GM19328 (cell line): ENCODE data around the gene APOLD1.
"Not testable (repeated sequence)": the region's sequence is repeated elsewhere in the genome, so short reads cannot be mapped to it uniquely, and the experiment has no call there.

Experiments used
- ATAC-seq: cut with Tn5 transposase; IDR thresholded peaks from one replicate; pipeline ENCODE4 v1.9.1; 2021; ENCODE audit warnings: mild to moderate bottlenecking, moderate library complexity; ENCODE audit not compliant: unreplicated experiment

Gene APOLD1

GRCh38 chr12:12784911-12785814 lies at the start of gene APOLD1:
Gene APOLD1, plus strand, starts transcription at chr12:12785659. Its CDS starts 33 bp downstream, at chr12:12785692.
- ATAC-seq: no peak

- peak; percentile 69 for ATAC-seq
Measured at GRCh38 chr12:12736759-12737676, 48.4 kb upstream of the APOLD1 start.

- ATAC-seq: not testable (repeated sequence)
Measured at GRCh38 chr12:12738152-12738551, 47.3 kb upstream of the APOLD1 start.

- no peak for ATAC-seq
Measured at GRCh38 chr12:12741660-12742059, 43.8 kb upstream of the APOLD1 start.

GRCh38 chr12:12744546-12745305 lies 40.7 kb upstream of the APOLD1 start:
- ATAC-seq: no peak

GRCh38 chr12:12745576-12746211 lies 39.8 kb upstream of the APOLD1 start:
- no peak for ATAC-seq

- ATAC-seq: no peak
Measured at GRCh38 chr12:12747278-12747677, 38.2 kb upstream of the APOLD1 start.

- no peak for ATAC-seq
Measured at GRCh38 chr12:12748044-12748443, 37.4 kb upstream of the APOLD1 start.

- ATAC-seq: no peak
Measured at GRCh38 chr12:12749433-12749832, 36.0 kb upstream of the APOLD1 start.

GRCh38 chr12:12755923-12756322 lies 29.5 kb upstream of the APOLD1 start:
- ATAC-seq: no peak

GRCh38 chr12:12757121-12757520 lies 28.3 kb upstream of the APOLD1 start:
- no peak for ATAC-seq

- ATAC-seq: no peak
Measured at GRCh38 chr12:12759234-12759915, 26.1 kb upstream of the APOLD1 start.

- no peak for ATAC-seq
Measured at GRCh38 chr12:12764824-12765223, 20.6 kb upstream of the APOLD1 start.

GRCh38 chr12:12770262-12770661 lies 15.2 kb upstream of the APOLD1 start:
- no peak for ATAC-seq

- ATAC-seq: no peak
Measured at GRCh38 chr12:12774791-12775190, 10.7 kb upstream of the APOLD1 start.

- no peak for ATAC-seq
Measured at GRCh38 chr12:12776261-12776660, 9.2 kb upstream of the APOLD1 start.

GRCh38 chr12:12777092-12777491 lies 8.4 kb upstream of the APOLD1 start:
- no peak for ATAC-seq

GRCh38 chr12:12779007-12779406 lies 6.5 kb upstream of the APOLD1 start:
- ATAC-seq: no peak

- no peak for ATAC-seq
Measured at GRCh38 chr12:12779529-12779928, 5.9 kb upstream of the APOLD1 start.

GRCh38 chr12:12784116-12784515 lies 1.3 kb upstream of the APOLD1 start:
- ATAC-seq: no peak
